Keratinocyte (primary cell): ENCODE measurements around the gene EXOC6B. TPM values are rescaled to one million over a fixed set of nuclear protein-coding genes. Genes with fewer than 3 reads are reported as not detected.

Experiments
- DNase-seq: peaks from one replicate; pipeline ENCODE4 v3.0.0-alpha.2; 2011; ENCODE audit warnings: low read depth, missing footprints, low spot score
- FAIRE-seq: peaks from 2 replicates; lab custom pipeline; 2011; peaks lifted over from hg19 to GRCh38; lab: Jason Lieb, UNC
- H2AFZ ChIP-seq: 2 replicates; pipeline ENCODE4 v1.6.0; 2012; ENCODE audit warnings: low read length, control low read depth, inconsistent platforms; ENCODE audit not compliant: control insufficient read depth
- H3K27ac ChIP-seq: 2 replicates; pipeline ENCODE4 v1.5.1; 2011; ENCODE audit warnings: low read length; ENCODE audit not compliant: control insufficient read depth, insufficient read depth
- H3K27me3 ChIP-seq: 3 replicates; pipeline ENCODE4 v1.6.0; 2011; ENCODE audit warnings: low read length; ENCODE audit not compliant: control insufficient read depth, insufficient read depth; ENCODE audit errors: extremely low read depth
- H3K36me3 ChIP-seq, 2 experiments: 2 replicates in 1 of 2; 3 replicates in 1 of 2; pipeline ENCODE4 v1.5.1; 2011; ENCODE audit warnings: low read length in 2 of 2, mild to moderate bottlenecking in 1 of 2; ENCODE audit not compliant: control insufficient read depth in 2 of 2, insufficient read depth in 2 of 2; ENCODE audit errors: extremely low read depth in 1 of 2
- H3K4me1 ChIP-seq: 3 replicates; pipeline ENCODE4 v1.5.1; 2011; ENCODE audit warnings: low read length; ENCODE audit not compliant: control insufficient read depth, insufficient read depth; ENCODE audit errors: extremely low read depth
- H3K4me2 ChIP-seq: 3 replicates; pipeline ENCODE4 v1.6.0; 2011; ENCODE audit warnings: low read depth, low read length; ENCODE audit not compliant: control insufficient read depth, insufficient read depth; ENCODE audit errors: extremely low read depth
- H3K4me3 ChIP-seq, 3 experiments: fragments of 200-600 bp in 1 of 3; sonication (generic) in 1 of 3; 2 replicates in 2 of 3; 3 replicates in 1 of 3; pipeline ENCODE4 v1.5.1; 2011 to 2016; ENCODE audit warnings: low read length in 3 of 3, mild to moderate bottlenecking in 3 of 3, control low read depth in 2 of 3, inconsistent platforms in 1 of 3, low read depth in 1 of 3, mixed read lengths in 1 of 3, mixed run types in 1 of 3, moderate library complexity in 1 of 3; ENCODE audit not compliant: control insufficient read depth in 2 of 3, insufficient read depth in 2 of 3; ENCODE audit errors: extremely low read depth in 1 of 3
- H3K79me2 ChIP-seq: 2 replicates; pipeline ENCODE4 v1.6.0; 2012; ENCODE audit warnings: low read length; ENCODE audit not compliant: control insufficient read depth, insufficient read depth
- H3K9ac ChIP-seq: 3 replicates; pipeline ENCODE4 v1.6.0; 2011; ENCODE audit warnings: low read length; ENCODE audit not compliant: control insufficient read depth, insufficient read depth; ENCODE audit errors: extremely low read depth
- H3K9me1 ChIP-seq: 3 replicates; pipeline ENCODE4 v1.6.0; 2011; ENCODE audit warnings: low read length; ENCODE audit not compliant: control insufficient read depth, insufficient read depth; ENCODE audit errors: extremely low read depth
- H3K9me3 ChIP-seq: 2 replicates; pipeline ENCODE4 v1.5.1; 2012; ENCODE audit warnings: low read depth, low read length; ENCODE audit not compliant: control insufficient read depth
- H4K20me1 ChIP-seq: 3 replicates; pipeline ENCODE4 v1.6.0; 2011; ENCODE audit warnings: low read length; ENCODE audit not compliant: control insufficient read depth, insufficient read depth; ENCODE audit errors: extremely low read depth
- CTCF ChIP-seq, 3 experiments: IDR thresholded peaks in 1 of 3; conservative IDR thresholded peaks in 1 of 3; optimal IDR thresholded peaks in 1 of 3; 2 replicates in 2 of 3; 3 replicates in 1 of 3; pipeline versions ENCODE3 to v1.5.1; 2011; ENCODE audit warnings: low read length in 3 of 3, mild to moderate bottlenecking in 3 of 3, moderate library complexity in 2 of 3, control low read depth in 1 of 3, inconsistent platforms in 1 of 3; ENCODE audit not compliant: insufficient read depth in 2 of 3; ENCODE audit errors: extremely low read depth in 1 of 3
- EZH2 ChIP-seq: IDR thresholded peaks from one replicate; pipeline ENCODE4 v1.6.1; 2012; ENCODE audit warnings: inconsistent platforms, mild to moderate bottlenecking, low read length, moderate library complexity
- dilution Hi-C: fragments of 300-500 bp; cut with MboI; formaldehyde crosslinking; loops from one replicate; pipeline ENCODE4 v1.7.0; 2020; ENCODE audit warnings: low sequenced_read_pairs; ENCODE audit not compliant: extremely low pct_ligation_motif_present
- polyA plus RNA-seq, 5 experiments: library from polyadenylated mRNA; depleted of rRNA in 3 of 5; stranded (reverse) in 3 of 5; stranded (forward) in 1 of 5; unstranded in 1 of 5; fragments of >200 nt; gene quantifications; 1 replicate in 1 of 5; 2 replicates in 3 of 5; 3 replicates in 1 of 5; pipeline versions ENCODE4 v1.2.1 to v1.2.3, GENCODE V29; 2011 to 2012; ENCODE audit warnings: missing spikeins in 2 of 5, low read depth in 1 of 5, low replicate concordance in 1 of 5

Gene EXOC6B
- polyA plus RNA-seq, 1 donor (not counting 4 experiments of a cell fraction or from before 2014, with no cell fraction given), result 37.3 TPM

GRCh38 chr2:72338076-72338475 lies 487.8 kb downstream of the EXOC6B start:
- dilution Hi-C loops, result no loop called here

GRCh38 chr2:72332720-72333119 lies 493.1 kb downstream of the EXOC6B start:
- H4K20me1 ChIP-seq, result no peaks in the 10 kb centered on the region
- H3K79me2 ChIP-seq, result no peaks in the 10 kb centered on the region
- peaks cover 0 to 2% of the 10 kb centered on the region in 2 experiments for H3K36me3 ChIP-seq
- no peak for DNase-seq
- no peak for FAIRE-seq
- H3K4me1 ChIP-seq, result no peaks in the 10 kb centered on the region
- H3K9ac ChIP-seq, result no peak overlapping the region
- H3K27ac ChIP-seq, result no peak overlapping the region
- H3K4me3 ChIP-seq, result no peak overlapping the region
- H3K4me2 ChIP-seq, result no peak overlapping the region
- H3K27me3 ChIP-seq, result no peaks in the 10 kb centered on the region
- TF ChIP-seq EZH2, result no peak
- no peak for TF ChIP-seq CTCF (optimal IDR thresholded peaks at IDR 0.05 in 1 of 3, IDR thresholded peaks at IDR 0.05 in 1 of 3, conservative IDR thresholded peaks at IDR 0.05 in 1 of 3; ENCODE audit: extremely low read depth in 1 of 3, insufficient read depth in 2 of 3, low read length in 3 of 3)
- H3K9me1 ChIP-seq, result no peaks in the 10 kb centered on the region
- dilution Hi-C loops, result no loop called here
- no peak overlapping the region for H2AFZ ChIP-seq
- no peaks in the 10 kb centered on the region for H3K9me3 ChIP-seq

More at GRCh38 chr2:72338076-72338475, 487.8 kb downstream of the EXOC6B start:
- Histone ChIP-seq H3K79me2 (no peaks in the 10 kb centered on the region), H3K4me1 (peaks cover 18% of the 10 kb centered on the region), H4K20me1 (no peaks in the 10 kb centered on the region), H3K4me3 (no peak overlapping the region), H3K4me2 (no peak overlapping the region), H3K9me3 (no peaks in the 10 kb centered on the region), H3K9me1 (no peaks in the 10 kb centered on the region), H3K27me3 (no peaks in the 10 kb centered on the region), H3K27ac (no peak overlapping the region), H3K36me3 (peaks cover 0 to 2% of the 10 kb centered on the region in 2 experiments), H2AFZ (no peak overlapping the region), H3K9ac (no peak overlapping the region)
- DNase-seq (no peak), FAIRE-seq (no peak)
- TF ChIP-seq EZH2, result no peak
- TF ChIP-seq CTCF (optimal IDR thresholded peaks at IDR 0.05 in 1 of 3, IDR thresholded peaks at IDR 0.05 in 1 of 3, conservative IDR thresholded peaks at IDR 0.05 in 1 of 3; ENCODE audit: extremely low read depth in 1 of 3, insufficient read depth in 2 of 3, low read length in 3 of 3), result no peak
